ENCODE data around the gene PKNOX2.

Gene PKNOX2

DNA sequence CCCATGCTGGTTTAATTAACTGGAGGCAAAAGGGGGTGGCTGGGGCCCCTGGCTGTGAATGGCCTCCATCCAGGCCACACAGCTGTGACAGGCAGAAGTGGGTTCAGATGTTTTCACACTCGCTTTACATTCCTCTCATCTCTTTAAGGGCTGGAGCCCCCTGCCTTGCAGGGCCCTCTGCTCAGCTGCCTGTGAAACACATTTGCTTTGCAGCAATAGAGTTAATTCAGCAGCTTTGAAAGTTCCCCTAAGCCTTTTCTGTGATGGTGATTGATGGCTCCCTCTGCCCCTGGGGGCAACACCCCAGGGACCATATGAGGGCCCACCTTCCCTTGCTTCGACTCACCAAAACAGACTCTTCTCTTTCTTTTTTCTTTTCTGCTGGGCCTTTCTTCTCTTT lies 192.2 kb downstream of the PKNOX2 start:
- no peak overlapping the region for H3K4me3 ChIP-seq (ENCODE audit: low read depth, low read length)
- TF ChIP-seq CTCF (IDR thresholded peaks at IDR 0.05; ENCODE audit: low read depth, low read length, missing control alignments): no peak
- DNase-seq (ENCODE audit: low read depth): no peak

DNA sequence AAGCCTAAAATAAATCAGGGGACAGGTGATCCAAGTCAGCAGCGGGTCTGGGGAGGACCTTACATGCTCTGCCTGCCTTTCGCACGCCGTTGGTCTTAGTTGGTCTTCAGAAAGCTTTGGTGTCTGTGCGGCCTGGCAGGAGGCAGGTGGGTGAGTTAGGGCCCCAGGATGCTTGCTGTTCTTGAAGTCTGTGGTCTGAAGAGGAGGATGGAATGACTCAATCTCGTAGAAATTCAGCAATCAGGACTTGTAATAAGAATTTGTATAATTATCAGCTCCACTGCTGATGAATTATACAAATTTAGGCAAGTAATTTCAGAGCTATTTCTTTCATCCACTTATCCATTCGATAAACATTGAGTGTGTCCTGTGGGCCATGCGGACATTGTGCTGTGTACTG lies 193.0 kb downstream of the PKNOX2 start:
- no peak for DNase-seq (ENCODE audit: low read depth)
- TF ChIP-seq CTCF (IDR thresholded peaks at IDR 0.05; ENCODE audit: low read depth, low read length, missing control alignments): no peak
- no peak overlapping the region for H3K4me3 ChIP-seq (ENCODE audit: low read depth, low read length)

DNA sequence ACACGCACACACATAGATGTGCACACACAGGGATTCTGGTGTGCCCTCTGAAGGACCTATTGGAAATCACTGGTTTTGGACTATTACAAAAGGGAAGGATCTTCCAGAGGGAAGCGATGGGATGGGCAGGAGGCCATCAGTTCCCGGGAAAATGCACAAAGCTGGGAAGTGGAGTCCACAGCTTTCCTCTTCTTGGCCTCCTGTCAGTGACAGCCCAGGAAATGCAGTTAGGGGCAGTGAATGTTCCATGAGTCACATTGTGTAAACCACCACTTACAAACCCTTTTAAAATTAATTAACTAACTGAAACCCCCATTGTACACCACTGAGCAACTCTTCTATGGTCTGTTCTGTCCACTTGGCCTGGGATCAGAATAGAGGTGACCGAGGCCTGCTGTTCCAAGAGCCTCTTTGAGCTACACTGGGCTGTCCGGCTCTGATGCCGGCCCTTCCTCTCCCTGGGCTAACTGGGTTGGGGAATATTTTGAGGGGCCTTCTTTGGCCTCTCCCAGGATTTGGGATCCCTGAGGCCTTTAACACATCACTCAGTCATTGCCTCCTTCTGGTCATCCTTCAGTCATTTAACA lies 193.8 kb downstream of the PKNOX2 start:
- no peak overlapping the region for H3K4me3 ChIP-seq (ENCODE audit: low read depth, low read length)
- no peak for TF ChIP-seq CTCF (IDR thresholded peaks at IDR 0.05; ENCODE audit: low read depth, low read length, missing control alignments)
- DNase-seq (ENCODE audit: low read depth): no peak

GRCh38 chr11:125359130-125359529 lies 194.6 kb downstream of the PKNOX2 start:
- no peak for DNase-seq (ENCODE audit: low read depth)
- H3K4me3 ChIP-seq (ENCODE audit: low read depth, low read length): no peak overlapping the region
- no peak for TF ChIP-seq CTCF (IDR thresholded peaks at IDR 0.05; ENCODE audit: low read depth, low read length, missing control alignments)

GRCh38 chr11:125360066-125360465 lies 195.5 kb downstream of the PKNOX2 start:
- no peak for DNase-seq (ENCODE audit: low read depth)
- no peak for TF ChIP-seq CTCF (IDR thresholded peaks at IDR 0.05; ENCODE audit: low read depth, low read length, missing control alignments)
- H3K4me3 ChIP-seq (ENCODE audit: low read depth, low read length): no peak overlapping the region

GRCh38 chr11:125364121-125364826 lies 199.7 kb downstream of the PKNOX2 start:
- no peak overlapping the region for H3K4me3 ChIP-seq (ENCODE audit: low read depth, low read length)
- peak; percentile 16 for TF ChIP-seq CTCF (IDR thresholded peaks at IDR 0.05; ENCODE audit: low read depth, low read length, missing control alignments)
- DNase-seq (ENCODE audit: low read depth): no peak
